H9 (cell line): ENCODE data around the gene CDK14. TPM values are rescaled to one million over a fixed set of nuclear protein-coding genes. Genes with fewer than 3 reads are reported as not detected.

Experiments used
- DNase-seq: peaks from one replicate; pipeline ENCODE4 v3.0.0-alpha.2; 2017
- H2AFZ ChIP-seq: one replicate; pipeline ENCODE4 v1.6.1; 2013; ENCODE audit warnings: mild to moderate bottlenecking, low read length, control low read depth, moderate library complexity
- H2AK5ac ChIP-seq: 2 replicates; pipeline ENCODE4 v1.6.1; 2013; ENCODE audit warnings: low read length, control low read depth, mixed read lengths; ENCODE audit not compliant: insufficient read length
- H2BK120ac ChIP-seq: one replicate; pipeline ENCODE4 v1.6.1; 2013; ENCODE audit warnings: low read depth, mild to moderate bottlenecking, low read length, control low read depth, inconsistent platforms; ENCODE audit not compliant: poor library complexity, severe bottlenecking
- H2BK12ac ChIP-seq: 2 replicates; pipeline ENCODE4 v1.6.1; 2013; ENCODE audit warnings: low read length, control low read depth, mixed read lengths, low read depth; ENCODE audit not compliant: insufficient read length
- H2BK15ac ChIP-seq: 2 replicates; pipeline ENCODE4 v1.6.1; 2013; ENCODE audit warnings: low read depth, low read length, control low read depth
- H2BK20ac ChIP-seq: one replicate; pipeline ENCODE4 v1.6.1; 2013; ENCODE audit warnings: low read depth, mild to moderate bottlenecking, low read length, control low read depth, inconsistent platforms; ENCODE audit not compliant: poor library complexity, severe bottlenecking
- H2BK5ac ChIP-seq: 2 replicates; pipeline ENCODE4 v1.6.1; 2013; ENCODE audit warnings: low read length, control low read depth, mixed read lengths; ENCODE audit not compliant: insufficient read length
- H3K14ac ChIP-seq: 2 replicates; pipeline ENCODE4 v1.6.1; 2013; ENCODE audit warnings: low read length, control low read depth; ENCODE audit not compliant: insufficient read depth
- H3K18ac ChIP-seq: 2 replicates; pipeline ENCODE4 v1.6.1; 2013; ENCODE audit warnings: low read depth, mild to moderate bottlenecking, mixed read lengths, low read length, control low read depth; ENCODE audit not compliant: insufficient read length
- H3K23ac ChIP-seq: 2 replicates; pipeline ENCODE4 v1.6.1; 2013; ENCODE audit warnings: low read length, control low read depth, mixed read lengths, low read depth; ENCODE audit not compliant: insufficient read length
- H3K23me2 ChIP-seq: 2 replicates; pipeline ENCODE4 v1.6.1; 2013; ENCODE audit warnings: low read depth, mild to moderate bottlenecking, mixed read lengths, low read length, control low read depth; ENCODE audit not compliant: insufficient read length, poor library complexity, severe bottlenecking
- H3K27ac ChIP-seq: 2 replicates; pipeline ENCODE4 v1.5.1; 2013; ENCODE audit warnings: low read length, control low read depth, mixed read lengths, low read depth; ENCODE audit not compliant: insufficient read length
- H3K27me3 ChIP-seq: 2 replicates; pipeline ENCODE4 v1.6.1; 2013; ENCODE audit warnings: low read length, control low read depth, inconsistent platforms; ENCODE audit not compliant: insufficient read depth
- H3K4ac ChIP-seq: 2 replicates; pipeline ENCODE4 v1.6.1; 2013; ENCODE audit warnings: low read depth, mild to moderate bottlenecking, control low read depth, inconsistent platforms, low read length, moderate library complexity
- H3K4me1 ChIP-seq: 2 replicates; pipeline ENCODE4 v1.6.1; 2013; ENCODE audit warnings: low read length, control low read depth, inconsistent platforms; ENCODE audit not compliant: insufficient read depth
- H3K4me2 ChIP-seq: 2 replicates; pipeline ENCODE4 v1.6.1; 2013; ENCODE audit warnings: low read length, control low read depth, mixed read lengths; ENCODE audit not compliant: insufficient read length, insufficient read depth
- H3K56ac ChIP-seq: 2 replicates; pipeline ENCODE4 v1.6.1; 2013; ENCODE audit warnings: low read depth, mild to moderate bottlenecking, mixed read lengths, low read length, control low read depth; ENCODE audit not compliant: insufficient read length
- H3K79me1 ChIP-seq: 2 replicates; pipeline ENCODE4 v1.6.1; 2013; ENCODE audit warnings: low read depth, mild to moderate bottlenecking, moderate library complexity, low read length, control low read depth, inconsistent platforms; ENCODE audit not compliant: insufficient read depth, poor library complexity, severe bottlenecking
- H3K79me2 ChIP-seq: 2 replicates; pipeline ENCODE4 v1.6.1; 2013; ENCODE audit warnings: low read length, control low read depth, inconsistent platforms; ENCODE audit not compliant: insufficient read depth
- H3K9ac ChIP-seq: 2 replicates; pipeline ENCODE4 v1.6.1; 2013; ENCODE audit warnings: low read length, control low read depth, mixed read lengths; ENCODE audit not compliant: insufficient read length; ENCODE audit errors: extremely low read depth
- H3K9me3 ChIP-seq: one replicate; pipeline ENCODE4 v1.6.1; 2013; ENCODE audit warnings: low read depth, low read length, inconsistent platforms; ENCODE audit not compliant: control insufficient read depth
- H3T11ph ChIP-seq: one replicate; pipeline ENCODE4 v1.6.1; 2013; ENCODE audit warnings: mild to moderate bottlenecking, low read length, control low read depth, inconsistent platforms
- H4K20me1 ChIP-seq: one replicate; pipeline ENCODE4 v1.6.1; 2013; ENCODE audit not compliant: control insufficient read depth, insufficient read length, insufficient read depth
- H4K5ac ChIP-seq: 2 replicates; pipeline ENCODE4 v1.6.1; 2013; ENCODE audit warnings: low read depth, mild to moderate bottlenecking, mixed read lengths, low read length, control low read depth; ENCODE audit not compliant: insufficient read length
- H4K8ac ChIP-seq: replicated peaks from 2 replicates; pipeline ENCODE4 v1.6.1; 2013; ENCODE audit warnings: low read length, control low read depth, mixed read lengths, low read depth; ENCODE audit not compliant: insufficient read length
- H4K91ac ChIP-seq: 2 replicates; pipeline ENCODE4 v1.6.1; 2013; ENCODE audit warnings: low read depth, mild to moderate bottlenecking, moderate library complexity, mixed read lengths, low read length, control low read depth; ENCODE audit not compliant: insufficient read length
- H3K27ac Mint-ChIP-seq, 3 experiments: 2 replicates in 2 of 3; 3 replicates in 1 of 3; pipeline ENCODE4 v1.8.0; 2020 to 2021; ENCODE audit warnings: mixed read lengths in 3 of 3, mild to moderate bottlenecking in 1 of 3, moderate library complexity in 1 of 3
- H3K27me3 Mint-ChIP-seq: 2 replicates; pipeline ENCODE4 v1.8.0; 2021; ENCODE audit warnings: low read depth, mild to moderate bottlenecking, moderate library complexity, mixed read lengths
- H3K36me3 Mint-ChIP-seq, 3 experiments: 2 replicates in 2 of 3; 3 replicates in 1 of 3; pipeline ENCODE4 v1.8.0; 2020 to 2021; ENCODE audit warnings: low read depth in 3 of 3, mixed read lengths in 3 of 3; ENCODE audit not compliant: insufficient read depth in 1 of 3
- H3K4me1 Mint-ChIP-seq, 2 experiments: 2 replicates each; pipeline ENCODE4 v1.8.0; 2020; ENCODE audit warnings: mixed read lengths in 2 of 2
- H3K4me3 Mint-ChIP-seq, 2 experiments: 2 replicates in 1 of 2; 3 replicates in 1 of 2; pipeline ENCODE4 v1.8.0; 2020 to 2021; ENCODE audit warnings: mild to moderate bottlenecking in 2 of 2, mixed read lengths in 2 of 2, moderate library complexity in 1 of 2
- H3K9me3 Mint-ChIP-seq, 2 experiments: 2 replicates in 1 of 2; 3 replicates in 1 of 2; pipeline ENCODE4 v1.8.0; 2020; ENCODE audit warnings: mild to moderate bottlenecking in 2 of 2, mixed read lengths in 2 of 2, moderate library complexity in 1 of 2
- CTCF ChIP-seq: fragments of 200-600 bp; sonication (generic); conservative IDR thresholded peaks from 3 replicates; pipeline ENCODE4 v1.8.0; 2021; ENCODE audit warnings: antibody characterized with exemption, mild to moderate bottlenecking
- WGBS: extraction: QIAGEN DNeasy Blood & Tissue Kit; methylation state at CpG from one replicate; pipeline ENCODE4 v1.1.7; 2013; ENCODE audit warnings: missing lambda C conversion rate, low lambda C conversion rate, mixed read lengths; ENCODE audit not compliant: insufficient read length; ENCODE audit errors: extremely low coverage; 5-methylcytosine and 5-hydroxymethylcytosine counted together
- total RNA-seq: library from RNA; stranded (reverse); gene quantifications from 2 replicates; pipeline ENCODE4 v1.2.1, GENCODE V29; 2021

The CDK14 gene
- total RNA-seq, 1 experiment from 2014 or later = 23.9 TPM

- Histone ChIP-seq H2BK20ac (no peak overlapping the region), H3T11ph (no peak overlapping the region), H2BK5ac (no peak overlapping the region), H3K23ac (no peak overlapping the region), H2BK15ac (no peak overlapping the region), H3K14ac (no peak overlapping the region), H2BK12ac (no peak overlapping the region), H3K56ac (no peak overlapping the region), H3K4me2 (no peak overlapping the region), H3K79me2 (no peaks in the 10 kb centered on the region), H2BK120ac (no peak overlapping the region), H3K27me3 (peaks cover 1% of the 10 kb centered on the region; the same call in 1 of the 2 replicates), H4K8ac (no peak overlapping the region), H3K4me1 (0 out of 2 replicates have a peak, but pooled peaks cover 2% of the 10 kb centered on the region), H3K4ac (no peak overlapping the region), H4K5ac (no peak overlapping the region), H3K27ac (no peak overlapping the region), H3K9ac (no peak overlapping the region), H3K23me2 (no peaks in the 10 kb centered on the region), H2AK5ac (no peak overlapping the region), H3K9me3 (no peaks in the 10 kb centered on the region), H4K20me1 (no peaks in the 10 kb centered on the region), H3K18ac (no peak overlapping the region), H2AFZ (no peak overlapping the region), H4K91ac (no peak overlapping the region), H3K79me1 (no peaks in the 10 kb centered on the region)
- Mint-ChIP-seq H3K9me3 (no peaks in the 10 kb centered on the region), H3K4me3 (no peak overlapping the region), H3K36me3 (no peaks in the 10 kb centered on the region), H3K27me3 (no peaks in the 10 kb centered on the region; the same call in 1 of the 2 replicates), H3K4me1 (peaks cover 12 to 14% of the 10 kb centered on the region in 2 experiments), H3K27ac (no peak overlapping the region)
- no peak for DNase-seq
- WGBS = no CpG with 5 or more reads among the region's 9 CpGs
- TF ChIP-seq CTCF = no peak
These were observed 569.1 kb downstream of the CDK14 start for GRCh38 chr7:91165006-91165845.
